ENCODE measurements around the gene MSMO1. TPM values are rescaled to one million over a fixed set of nuclear protein-coding genes. Genes with fewer than 3 reads are reported as not detected.

Gene MSMO1
- total RNA-seq, 1 experiment from 2014 or later = 53.9 TPM

DNA sequence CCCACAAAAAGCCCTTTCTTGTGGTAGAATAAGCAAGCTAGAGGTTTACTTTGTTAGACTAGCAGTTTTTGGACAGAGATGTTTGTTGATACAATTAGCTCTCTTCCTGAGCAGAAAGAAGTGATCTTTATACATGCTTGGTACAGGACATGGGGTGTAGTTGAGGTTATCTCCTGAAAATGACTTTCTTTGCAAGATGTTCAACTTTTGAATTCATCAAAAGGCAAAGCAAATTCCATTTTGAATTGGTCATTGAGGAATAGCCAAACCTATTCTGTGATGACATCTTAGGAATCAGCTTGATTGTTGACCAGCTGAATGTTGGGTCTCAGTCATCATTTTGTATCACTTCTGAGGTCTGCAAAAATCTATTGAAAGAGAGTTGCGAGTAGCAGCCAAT lies 55.2 kb downstream of the MSMO1 start:
- ChIA-PET CTCF (no interaction called here), POLR2A (no interaction called here)
- intact Hi-C loops (cut with micrococcal nuclease; ENCODE audit: unreplicated experiment) = no loop called here
- ATAC-seq (no peak), DNase-seq (ENCODE audit: low read depth, low spot score) (no peak)
- Histone ChIP-seq H3K27ac (ENCODE audit: low read length) (no peak overlapping the region), H3K4me3 (ENCODE audit: low read depth in 2 of 2, low read length in 2 of 2) (no peak overlapping the region), H3K36me3 (ENCODE audit: control insufficient read depth, insufficient read depth, low read length) (no peaks in the 10 kb centered on the region), H3K27me3 (ENCODE audit: control insufficient read depth, insufficient read depth, low read length) (peaks cover 8% of the 10 kb centered on the region), H3K9me3 (ENCODE audit: control insufficient read depth, insufficient read depth, low read depth, low read length) (no peaks in the 10 kb centered on the region), H3K4me1 (ENCODE audit: control insufficient read depth, insufficient read depth, low read length) (no peaks in the 10 kb centered on the region)
- in situ Hi-C loops (cut with HindIII; ENCODE audit: low pct_unique_long_range_greater_than_20kb, low sequenced_read_pairs) = no loop called here
- no peak for TF ChIP-seq SIN3A (IDR thresholded peaks at IDR 0.05; ENCODE audit: borderline replicate concordance, insufficient read depth, low read depth, low read length)
- TF ChIP-seq POLR2AphosphoS5 (IDR thresholded peaks at IDR 0.05; ENCODE audit: low read depth, low read length) = no peak
- TF ChIP-seq, protein P1, sequence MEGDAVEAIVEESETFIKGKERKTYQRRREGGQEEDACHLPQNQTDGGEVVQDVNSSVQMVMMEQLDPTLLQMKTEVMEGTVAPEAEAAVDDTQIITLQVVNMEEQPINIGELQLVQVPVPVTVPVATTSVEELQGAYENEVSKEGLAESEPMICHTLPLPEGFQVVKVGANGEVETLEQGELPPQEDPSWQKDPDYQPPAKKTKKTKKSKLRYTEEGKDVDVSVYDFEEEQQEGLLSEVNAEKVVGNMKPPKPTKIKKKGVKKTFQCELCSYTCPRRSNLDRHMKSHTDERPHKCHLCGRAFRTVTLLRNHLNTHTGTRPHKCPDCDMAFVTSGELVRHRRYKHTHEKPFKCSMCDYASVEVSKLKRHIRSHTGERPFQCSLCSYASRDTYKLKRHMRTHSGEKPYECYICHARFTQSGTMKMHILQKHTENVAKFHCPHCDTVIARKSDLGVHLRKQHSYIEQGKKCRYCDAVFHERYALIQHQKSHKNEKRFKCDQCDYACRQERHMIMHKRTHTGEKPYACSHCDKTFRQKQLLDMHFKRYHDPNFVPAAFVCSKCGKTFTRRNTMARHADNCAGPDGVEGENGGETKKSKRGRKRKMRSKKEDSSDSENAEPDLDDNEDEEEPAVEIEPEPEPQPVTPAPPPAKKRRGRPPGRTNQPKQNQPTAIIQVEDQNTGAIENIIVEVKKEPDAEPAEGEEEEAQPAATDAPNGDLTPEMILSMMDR (IDR thresholded peaks at IDR 0.05) = no peak
- TF ChIP-seq, protein P2, sequence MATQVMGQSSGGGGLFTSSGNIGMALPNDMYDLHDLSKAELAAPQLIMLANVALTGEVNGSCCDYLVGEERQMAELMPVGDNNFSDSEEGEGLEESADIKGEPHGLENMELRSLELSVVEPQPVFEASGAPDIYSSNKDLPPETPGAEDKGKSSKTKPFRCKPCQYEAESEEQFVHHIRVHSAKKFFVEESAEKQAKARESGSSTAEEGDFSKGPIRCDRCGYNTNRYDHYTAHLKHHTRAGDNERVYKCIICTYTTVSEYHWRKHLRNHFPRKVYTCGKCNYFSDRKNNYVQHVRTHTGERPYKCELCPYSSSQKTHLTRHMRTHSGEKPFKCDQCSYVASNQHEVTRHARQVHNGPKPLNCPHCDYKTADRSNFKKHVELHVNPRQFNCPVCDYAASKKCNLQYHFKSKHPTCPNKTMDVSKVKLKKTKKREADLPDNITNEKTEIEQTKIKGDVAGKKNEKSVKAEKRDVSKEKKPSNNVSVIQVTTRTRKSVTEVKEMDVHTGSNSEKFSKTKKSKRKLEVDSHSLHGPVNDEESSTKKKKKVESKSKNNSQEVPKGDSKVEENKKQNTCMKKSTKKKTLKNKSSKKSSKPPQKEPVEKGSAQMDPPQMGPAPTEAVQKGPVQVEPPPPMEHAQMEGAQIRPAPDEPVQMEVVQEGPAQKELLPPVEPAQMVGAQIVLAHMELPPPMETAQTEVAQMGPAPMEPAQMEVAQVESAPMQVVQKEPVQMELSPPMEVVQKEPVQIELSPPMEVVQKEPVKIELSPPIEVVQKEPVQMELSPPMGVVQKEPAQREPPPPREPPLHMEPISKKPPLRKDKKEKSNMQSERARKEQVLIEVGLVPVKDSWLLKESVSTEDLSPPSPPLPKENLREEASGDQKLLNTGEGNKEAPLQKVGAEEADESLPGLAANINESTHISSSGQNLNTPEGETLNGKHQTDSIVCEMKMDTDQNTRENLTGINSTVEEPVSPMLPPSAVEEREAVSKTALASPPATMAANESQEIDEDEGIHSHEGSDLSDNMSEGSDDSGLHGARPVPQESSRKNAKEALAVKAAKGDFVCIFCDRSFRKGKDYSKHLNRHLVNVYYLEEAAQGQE (IDR thresholded peaks at IDR 0.05; ENCODE audit: insufficient read depth in 1 of 2, low read depth in 2 of 2, low read length in 1 of 2) = no peak
- TF ChIP-seq TCF7L2 (IDR thresholded peaks at IDR 0.05; ENCODE audit: low read depth, low read length) = no peak
- BruUV-seq (replicated peaks) = no TSS peak

DNA sequence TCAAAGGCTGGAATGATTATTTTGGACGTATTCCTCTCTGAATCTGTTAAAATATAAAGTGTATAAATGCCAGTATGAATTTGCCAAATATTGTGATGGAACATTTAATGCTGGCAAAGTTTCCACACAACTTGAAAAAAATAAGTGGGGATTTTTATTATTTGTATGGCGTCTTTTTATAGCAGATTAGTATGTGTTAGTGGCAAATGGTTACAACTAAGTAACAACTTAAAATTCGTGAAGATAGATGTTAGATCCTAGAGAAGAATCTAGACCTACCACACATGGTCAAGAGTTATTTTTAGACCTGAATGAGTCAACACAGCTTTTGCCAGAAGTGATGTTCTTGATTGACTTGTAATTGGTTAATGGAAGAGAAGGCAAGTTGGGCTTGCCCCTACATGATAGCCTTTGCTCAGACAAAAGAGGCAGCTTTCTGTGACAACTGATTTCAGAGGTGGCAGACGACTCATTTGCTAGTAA lies 56.2 kb downstream of the MSMO1 start:
- intact Hi-C loops (cut with micrococcal nuclease; ENCODE audit: unreplicated experiment) (no loop called here), in situ Hi-C loops (cut with HindIII; ENCODE audit: low pct_unique_long_range_greater_than_20kb, low sequenced_read_pairs) (no loop called here)
- ATAC-seq (no peak), DNase-seq (ENCODE audit: low read depth, low spot score) (no peak)
- POLR2A ChIA-PET = no interaction called here
- TF ChIP-seq, protein P2 (IDR thresholded peaks at IDR 0.05; ENCODE audit: insufficient read depth in 1 of 2, low read depth in 2 of 2, low read length in 1 of 2) = no peak
- no peak for TF ChIP-seq SIN3A (IDR thresholded peaks at IDR 0.05; ENCODE audit: borderline replicate concordance, insufficient read depth, low read depth, low read length)
- TF ChIP-seq TCF7L2 (IDR thresholded peaks at IDR 0.05; ENCODE audit: low read depth, low read length) = no peak
- TF ChIP-seq, protein P1 (IDR thresholded peaks at IDR 0.05) = no peak
- no peak for TF ChIP-seq POLR2AphosphoS5 (IDR thresholded peaks at IDR 0.05; ENCODE audit: low read depth, low read length)
- CTCF ChIA-PET = no interaction called here
- Histone ChIP-seq H3K4me3 (ENCODE audit: low read depth in 2 of 2, low read length in 2 of 2) (no peak overlapping the region), H3K27ac (ENCODE audit: low read length) (no peak overlapping the region), H3K4me1 (ENCODE audit: control insufficient read depth, insufficient read depth, low read length) (no peaks in the 10 kb centered on the region), H3K36me3 (ENCODE audit: control insufficient read depth, insufficient read depth, low read length) (no peaks in the 10 kb centered on the region), H3K27me3 (ENCODE audit: control insufficient read depth, insufficient read depth, low read length) (peaks cover 5% of the 10 kb centered on the region; the same call in 1 of the 2 replicates), H3K9me3 (ENCODE audit: control insufficient read depth, insufficient read depth, low read depth, low read length) (no peaks in the 10 kb centered on the region)
- no TSS peak for BruUV-seq (replicated peaks)
